Tibial artery (tissue), 4 donors: ENCODE measurements around the gene SFTA2.

Experiments used
- DNase-seq, 2 donors: peaks; one replicate each; pipeline ENCODE4 v3.0.0-alpha.2; 2019
- H3K27ac ChIP-seq, 2 donors: fragments of 200-600 bp; sonication (generic) in 1 of 2; 1 replicate in 1 of 2; 2 replicates in 1 of 2; pipeline ENCODE4 v1.5.1; 2018 to 2019; ENCODE audit warnings: mild to moderate bottlenecking in 1 of 2
- H3K27me3 ChIP-seq, 2 donors: fragments of 200-600 bp; sonication (generic) in 1 of 2; one replicate each; pipeline versions ENCODE4 v1.5.1 to v1.6.0; 2016 to 2019
- H3K36me3 ChIP-seq, 3 donors: fragments of 200-600 bp; sonication (generic) in 2 of 3; one replicate each; pipeline ENCODE4 v1.5.1; 2016 to 2019; ENCODE audit warnings: mild to moderate bottlenecking in 2 of 3
- H3K4me1 ChIP-seq, 4 donors: fragments of 200-600 bp; sonication (generic) in 2 of 4; 1 replicate in 3 of 4; 2 replicates in 1 of 4; pipeline ENCODE4 v1.5.1; 2016 to 2019
- H3K4me3 ChIP-seq, 2 donors: fragments of 200-600 bp; sonication (generic) in 1 of 2; 1 replicate in 1 of 2; 2 replicates in 1 of 2; pipeline ENCODE4 v1.5.1; 2018 to 2019; ENCODE audit warnings: mild to moderate bottlenecking in 2 of 2
- H3K9me3 ChIP-seq, 3 donors: fragments of 200-600 bp; sonication (generic) in 1 of 3; one replicate each; pipeline ENCODE4 v1.5.1; 2016 to 2019
- intact Hi-C: fragments of 100-400 bp; cut with DNase I; formaldehyde crosslinking; loops from one replicate; pipeline ENCODE4 v1.15.0; 2023; ENCODE audit warnings: low total_unique reads
- TF ChIP-seq, protein P1 (sequence below), 2 experiments: fragments of 200-600 bp in 1 of 2; fragments of 450-650 bp in 1 of 2; IDR thresholded peaks; one replicate each; pipeline ENCODE4 v1.5.1; 2017 to 2019; ENCODE audit warnings: antibody characterized with exemption in 2 of 2, mild to moderate bottlenecking in 1 of 2, moderate library complexity in 1 of 2

SFTA2 gene

DNA sequence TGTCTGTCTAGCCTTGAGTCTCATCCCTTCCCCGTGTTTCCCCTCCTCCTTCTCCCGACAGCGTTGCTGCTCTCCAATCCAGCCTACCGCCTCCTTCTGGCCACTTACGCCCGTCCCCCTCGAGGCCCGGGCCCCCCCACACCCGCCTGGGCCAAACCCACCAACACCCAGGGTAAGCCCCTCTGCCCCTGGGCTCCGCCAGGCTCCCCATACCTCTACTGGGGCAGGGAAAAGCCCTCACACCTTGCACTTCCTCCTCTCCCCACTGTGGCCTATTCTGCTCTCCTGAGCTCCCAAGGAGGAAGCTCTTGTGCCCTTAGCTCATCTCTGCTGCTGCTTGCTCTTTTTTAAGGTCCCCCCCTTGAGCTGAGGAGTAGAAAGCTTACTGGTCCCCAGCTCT, 36.6 kb downstream of the SFTA2 start:
- TF ChIP-seq, protein P1, sequence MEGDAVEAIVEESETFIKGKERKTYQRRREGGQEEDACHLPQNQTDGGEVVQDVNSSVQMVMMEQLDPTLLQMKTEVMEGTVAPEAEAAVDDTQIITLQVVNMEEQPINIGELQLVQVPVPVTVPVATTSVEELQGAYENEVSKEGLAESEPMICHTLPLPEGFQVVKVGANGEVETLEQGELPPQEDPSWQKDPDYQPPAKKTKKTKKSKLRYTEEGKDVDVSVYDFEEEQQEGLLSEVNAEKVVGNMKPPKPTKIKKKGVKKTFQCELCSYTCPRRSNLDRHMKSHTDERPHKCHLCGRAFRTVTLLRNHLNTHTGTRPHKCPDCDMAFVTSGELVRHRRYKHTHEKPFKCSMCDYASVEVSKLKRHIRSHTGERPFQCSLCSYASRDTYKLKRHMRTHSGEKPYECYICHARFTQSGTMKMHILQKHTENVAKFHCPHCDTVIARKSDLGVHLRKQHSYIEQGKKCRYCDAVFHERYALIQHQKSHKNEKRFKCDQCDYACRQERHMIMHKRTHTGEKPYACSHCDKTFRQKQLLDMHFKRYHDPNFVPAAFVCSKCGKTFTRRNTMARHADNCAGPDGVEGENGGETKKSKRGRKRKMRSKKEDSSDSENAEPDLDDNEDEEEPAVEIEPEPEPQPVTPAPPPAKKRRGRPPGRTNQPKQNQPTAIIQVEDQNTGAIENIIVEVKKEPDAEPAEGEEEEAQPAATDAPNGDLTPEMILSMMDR (IDR thresholded peaks at IDR 0.05): no peak
- DNase-seq: no peak
- Histone ChIP-seq H3K27me3 (no peaks in the 10 kb centered on the region), H3K27ac (no peak overlapping the region), H3K9me3 (no peaks in the 10 kb centered on the region), H3K4me1 (peaks cover 0 to 4% (median 0%) of the 10 kb centered on the region in 4 donors), H3K4me3 (no peak overlapping the region), H3K36me3 (peaks cover 44 to 100% (median 90%) of the 10 kb centered on the region in 3 donors)
- intact Hi-C loops: no loop called here

DNA sequence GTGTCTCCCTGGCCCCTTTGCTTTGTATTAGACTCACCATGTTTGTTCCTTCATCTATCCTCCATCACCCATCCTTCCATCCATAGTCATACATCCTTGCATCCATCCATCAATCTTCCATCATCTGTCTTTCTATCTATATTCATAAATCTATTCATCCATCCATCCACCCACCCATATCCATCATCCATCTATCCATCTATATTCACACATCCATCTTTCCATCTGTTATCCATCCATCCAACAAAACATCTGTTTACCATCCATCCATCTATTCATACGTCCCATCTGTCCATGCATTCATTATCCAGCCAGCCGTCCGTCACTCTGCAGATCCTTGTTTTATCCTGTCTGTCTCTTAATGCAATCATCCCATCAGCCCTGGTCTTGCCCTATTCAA, 37.0 kb downstream of the SFTA2 start:
- peaks cover 0 to 8% (median 0%) of the 10 kb centered on the region in 4 donors for H3K4me1 ChIP-seq
- no peak overlapping the region for H3K27ac ChIP-seq
- no peak overlapping the region for H3K4me3 ChIP-seq
- intact Hi-C loops: no loop called here
- H3K27me3 ChIP-seq: no peaks in the 10 kb centered on the region
- DNase-seq: no peak
- TF ChIP-seq, protein P1 (IDR thresholded peaks at IDR 0.05): no peak
- H3K9me3 ChIP-seq: no peaks in the 10 kb centered on the region
- H3K36me3 ChIP-seq: peaks cover 46 to 100% (median 90%) of the 10 kb centered on the region in 3 donors

- no peak overlapping the region for H3K4me3 ChIP-seq
- H3K27ac ChIP-seq: no peak overlapping the region
- DNase-seq: no peak
- TF ChIP-seq, protein P1 (IDR thresholded peaks at IDR 0.05): no peak
- no peaks in the 10 kb centered on the region for H3K27me3 ChIP-seq
- no peaks in the 10 kb centered on the region for H3K9me3 ChIP-seq
- H3K4me1 ChIP-seq: peaks cover 0 to 12% (median 0%) of the 10 kb centered on the region in 4 donors
- H3K36me3 ChIP-seq: peaks cover 49 to 100% (median 91%) of the 10 kb centered on the region in 3 donors
- intact Hi-C loops: no loop called here
Observed at GRCh38 chr6:30894381-30894780, 37.6 kb downstream of the SFTA2 start.

GRCh38 chr6:30893666-30894065, 38.3 kb downstream of the SFTA2 start:
- Histone ChIP-seq H3K27me3 (no peaks in the 10 kb centered on the region), H3K9me3 (no peaks in the 10 kb centered on the region), H3K36me3 (peaks cover 47 to 100% (median 91%) of the 10 kb centered on the region in 3 donors), H3K4me3 (no peak overlapping the region), H3K27ac (no peak overlapping the region), H3K4me1 (peaks cover 0 to 19% (median 1%) of the 10 kb centered on the region in 4 donors)
- TF ChIP-seq, protein P1 (IDR thresholded peaks at IDR 0.05): no peak
- DNase-seq: no peak
- intact Hi-C loops: no loop called here

DNA sequence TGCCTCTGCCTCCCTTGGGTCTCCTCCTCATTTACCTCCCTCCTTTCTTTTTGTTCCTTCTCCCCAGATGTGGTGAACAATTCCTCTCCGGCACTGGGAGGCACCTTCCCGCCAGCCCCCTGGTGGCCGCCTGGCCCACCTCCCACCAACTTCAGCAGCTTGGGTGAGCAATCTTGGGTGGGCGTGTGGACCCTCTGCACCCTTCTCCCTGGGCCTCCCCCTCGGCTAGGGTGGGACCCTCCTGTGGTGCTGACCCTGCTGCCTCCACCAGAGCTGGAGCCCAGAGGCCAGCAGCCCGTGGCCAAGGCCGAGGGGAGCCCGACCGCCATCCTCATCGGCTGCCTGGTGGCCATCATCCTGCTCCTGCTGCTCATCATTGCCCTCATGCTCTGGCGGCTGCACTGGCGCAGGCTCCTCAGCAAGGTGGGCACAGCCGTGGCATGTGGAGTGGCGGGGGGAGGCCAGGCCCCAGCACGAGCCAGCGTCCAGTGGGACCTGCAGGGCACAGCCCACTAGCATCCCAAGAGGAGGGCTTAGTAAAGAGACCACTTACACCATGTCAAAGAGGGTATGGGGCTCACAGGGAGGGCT, 38.9 kb downstream of the SFTA2 start:
- intact Hi-C loops: no loop called here
- Histone ChIP-seq H3K4me1 (peaks cover 0 to 24% (median 3%) of the 10 kb centered on the region in 4 donors), H3K9me3 (no peaks in the 10 kb centered on the region), H3K27ac (no peak overlapping the region), H3K4me3 (no peak overlapping the region), H3K27me3 (no peaks in the 10 kb centered on the region), H3K36me3 (peaks cover 41 to 96% (median 87%) of the 10 kb centered on the region in 3 donors)
- TF ChIP-seq, protein P1 (IDR thresholded peaks at IDR 0.05): no peak
- DNase-seq: no peak
